A673 (cell line): Measurements from ENCODE around the gene NYNRIN. TPM values are rescaled to one million over a fixed set of nuclear protein-coding genes. Genes with fewer than 3 reads are reported as not detected.
"Not testable (repeated sequence)": the region's sequence is repeated elsewhere in the genome, so short reads cannot be mapped to it uniquely, and the experiment has no call there.

ENCODE experiments used
- BruUV-seq: library from RNA; stranded (reverse); fragments of 400-500 nt; replicated peaks from 2 replicates; lab custom pipeline; 2021; lab: Mats Ljungman, UMichigan
- CTCF ChIA-PET: fragments of 300-600 bp; sonication (Branson Sonifier 250); formaldehyde crosslinking; loops from one replicate; lab custom pipeline; 2022; ENCODE audit warnings: antibody characterized with exemption; lab: Charles Lee
- POLR2A ChIA-PET: fragments of 300-600 bp; sonication (Branson Sonifier 250); formaldehyde crosslinking; loops from one replicate; lab custom pipeline; 2022; ENCODE audit warnings: antibody characterized with exemption; ENCODE audit not compliant: low non-redundant PET; lab: Charles Lee
- DNase-seq: peaks from one replicate; pipeline ENCODE4 v3.0.0-alpha.2; 2015; ENCODE audit warnings: low spot score
- H3K27ac ChIP-seq: fragments of 200-600 bp; sonication (generic); 2 replicates; pipeline ENCODE4 v1.5.1; 2016; ENCODE audit warnings: mixed run types, low read depth, mild to moderate bottlenecking, mixed read lengths, antibody characterized with exemption, low read length; ENCODE audit not compliant: poor library complexity, severe bottlenecking
- H3K27me3 ChIP-seq: fragments of 200-600 bp; sonication (generic); replicated peaks from 2 replicates; pipeline ENCODE4 v1.6.1; 2017; ENCODE audit warnings: mixed run types, low read depth, mild to moderate bottlenecking, mixed read lengths, antibody characterized with exemption, low read length; ENCODE audit not compliant: insufficient read depth, poor library complexity
- H3K36me3 ChIP-seq: fragments of 200-600 bp; sonication (generic); 2 replicates; pipeline ENCODE4 v1.6.1; 2016; ENCODE audit warnings: mixed run types, mild to moderate bottlenecking, mixed read lengths, antibody characterized with exemption, low read length; ENCODE audit not compliant: insufficient read depth, poor library complexity, severe bottlenecking
- H3K4me1 ChIP-seq: fragments of 200-600 bp; sonication (generic); 2 replicates; pipeline ENCODE4 v1.6.1; 2017; ENCODE audit warnings: mixed run types, mild to moderate bottlenecking, mixed read lengths, antibody characterized with exemption, low read length; ENCODE audit not compliant: insufficient read depth, poor library complexity, severe bottlenecking
- H3K4me3 ChIP-seq: fragments of 200-600 bp; sonication (generic); 2 replicates; pipeline ENCODE4 v1.5.1; 2016; ENCODE audit warnings: low read depth, mixed run types, mild to moderate bottlenecking, mixed read lengths, low read length; ENCODE audit not compliant: poor library complexity, severe bottlenecking
- H3K9me3 ChIP-seq: fragments of 200-600 bp; sonication (generic); 2 replicates; pipeline ENCODE4 v1.6.1; 2016; ENCODE audit warnings: mixed run types, low read depth, mild to moderate bottlenecking, mixed read lengths, antibody characterized with exemption, low read length; ENCODE audit not compliant: poor library complexity, severe bottlenecking
- EZH2 ChIP-seq: fragments of 200-600 bp; sonication (generic); IDR thresholded peaks from 2 replicates; pipeline ENCODE4 v1.6.1; 2017; ENCODE audit warnings: borderline replicate concordance, low read depth, mild to moderate bottlenecking, mixed read lengths, antibody characterized with exemption, low read length; ENCODE audit not compliant: poor library complexity, severe bottlenecking
- intact Hi-C: fragments of 100-400 bp; cut with micrococcal nuclease; formaldehyde crosslinking; loops from one replicate; pipeline ENCODE4 v1.10.0; 2022; ENCODE audit not compliant: unreplicated experiment
- total RNA-seq: library from RNA; stranded (reverse); gene quantifications from 2 replicates; pipeline ENCODE4 v1.2.3, GENCODE V29; 2021
- TF ChIP-seq, protein P1 (sequence below): fragments of 300-800, 200-600 bp; sonication (generic); conservative IDR thresholded peaks from 2 replicates; pipeline ENCODE4 v1.5.1; 2017; ENCODE audit warnings: low read depth, mild to moderate bottlenecking, antibody characterized with exemption, low read length, moderate library complexity, mixed read lengths

NYNRIN gene
- total RNA-seq, 1 experiment from 2014 or later = 8.6 TPM

DNA sequence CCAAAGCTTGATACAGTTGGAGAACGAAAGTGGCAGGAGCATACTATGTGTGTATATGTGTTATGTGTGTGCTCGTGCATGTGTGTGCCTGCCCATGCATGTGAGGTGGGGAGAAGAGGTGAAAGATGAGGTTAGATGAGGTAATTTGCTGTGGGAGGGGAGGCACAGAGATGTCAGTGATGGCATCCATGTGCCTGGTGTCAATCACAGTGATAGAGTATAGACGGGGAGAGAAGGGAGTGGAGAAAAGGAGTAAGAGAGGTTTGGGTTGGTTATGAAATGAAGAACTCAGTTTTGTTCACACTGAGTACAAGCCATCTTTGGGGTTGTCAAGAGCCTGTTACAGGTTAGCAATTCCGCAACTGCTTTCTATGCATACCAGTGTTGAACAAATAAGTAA is 14.6 kb upstream of the NYNRIN start:
- no TSS peak for BruUV-seq
- no peak for TF ChIP-seq EZH2
- TF ChIP-seq, protein P1, sequence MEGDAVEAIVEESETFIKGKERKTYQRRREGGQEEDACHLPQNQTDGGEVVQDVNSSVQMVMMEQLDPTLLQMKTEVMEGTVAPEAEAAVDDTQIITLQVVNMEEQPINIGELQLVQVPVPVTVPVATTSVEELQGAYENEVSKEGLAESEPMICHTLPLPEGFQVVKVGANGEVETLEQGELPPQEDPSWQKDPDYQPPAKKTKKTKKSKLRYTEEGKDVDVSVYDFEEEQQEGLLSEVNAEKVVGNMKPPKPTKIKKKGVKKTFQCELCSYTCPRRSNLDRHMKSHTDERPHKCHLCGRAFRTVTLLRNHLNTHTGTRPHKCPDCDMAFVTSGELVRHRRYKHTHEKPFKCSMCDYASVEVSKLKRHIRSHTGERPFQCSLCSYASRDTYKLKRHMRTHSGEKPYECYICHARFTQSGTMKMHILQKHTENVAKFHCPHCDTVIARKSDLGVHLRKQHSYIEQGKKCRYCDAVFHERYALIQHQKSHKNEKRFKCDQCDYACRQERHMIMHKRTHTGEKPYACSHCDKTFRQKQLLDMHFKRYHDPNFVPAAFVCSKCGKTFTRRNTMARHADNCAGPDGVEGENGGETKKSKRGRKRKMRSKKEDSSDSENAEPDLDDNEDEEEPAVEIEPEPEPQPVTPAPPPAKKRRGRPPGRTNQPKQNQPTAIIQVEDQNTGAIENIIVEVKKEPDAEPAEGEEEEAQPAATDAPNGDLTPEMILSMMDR = no peak
- no peak for DNase-seq
- POLR2A ChIA-PET = no interaction called here
- CTCF ChIA-PET = no interaction called here
- Histone ChIP-seq H3K4me1 (no peaks in the 10 kb centered on the region), H3K27ac (no peak overlapping the region), H3K9me3 (no peaks in the 10 kb centered on the region), H3K4me3 (no peak overlapping the region), H3K36me3 (no peaks in the 10 kb centered on the region), H3K27me3 (no peaks in the 10 kb centered on the region)
- intact Hi-C loops = no loop called here

DNA sequence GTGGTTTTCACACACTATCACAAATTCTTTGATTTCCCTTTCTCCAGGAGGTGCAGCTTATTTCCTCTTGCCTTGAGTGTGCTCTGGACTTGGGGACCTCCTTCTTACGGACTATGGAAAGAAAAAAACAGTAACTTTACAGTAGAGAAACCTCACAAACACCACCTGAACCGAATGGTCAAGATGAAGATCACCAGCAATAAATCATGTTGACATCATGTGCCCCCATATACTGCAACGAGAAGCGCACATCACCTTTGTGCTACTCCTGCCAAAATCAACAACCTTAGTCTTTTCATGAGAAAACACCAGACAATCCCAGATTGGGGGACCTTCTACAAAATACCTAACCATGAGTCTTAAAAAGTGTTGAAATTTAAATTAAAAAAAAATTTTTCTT is 13.3 kb upstream of the NYNRIN start:
- Histone ChIP-seq H3K27ac (no peak overlapping the region), H3K36me3 (no peaks in the 10 kb centered on the region), H3K27me3 (no peaks in the 10 kb centered on the region), H3K4me1 (no peaks in the 10 kb centered on the region), H3K4me3 (no peak overlapping the region), H3K9me3 (no peaks in the 10 kb centered on the region)
- ChIA-PET CTCF (no interaction called here), POLR2A (no interaction called here)
- BruUV-seq = no TSS peak
- no peak for DNase-seq
- no peak for TF ChIP-seq EZH2
- TF ChIP-seq, protein P1 = no peak
- intact Hi-C loops = no loop called here

DNA sequence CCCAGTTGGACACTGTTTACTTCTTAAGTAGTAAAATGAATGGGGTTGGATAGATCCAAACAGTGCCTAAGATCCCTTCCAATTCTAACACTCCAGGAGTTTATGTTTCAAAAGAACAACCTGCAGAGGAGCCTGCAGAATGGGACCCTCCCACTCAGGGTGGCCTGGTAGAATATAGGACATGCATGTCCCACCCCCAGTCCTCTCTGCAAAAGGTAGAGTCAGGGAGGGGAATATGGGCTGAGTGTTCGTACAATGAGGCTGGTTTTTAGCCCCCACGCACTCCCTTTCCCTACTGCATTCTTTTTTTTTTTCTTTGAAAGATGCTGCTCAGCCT is 11.8 kb upstream of the NYNRIN start:
- H3K4me1 ChIP-seq = no peaks in the 10 kb centered on the region
- CTCF ChIA-PET = no interaction called here
- no peak for TF ChIP-seq EZH2
- TF ChIP-seq, protein P1 = no peak
- no peak overlapping the region for H3K27ac ChIP-seq
- H3K4me3 ChIP-seq = no peak overlapping the region
- no TSS peak for BruUV-seq
- H3K36me3 ChIP-seq = no peaks in the 10 kb centered on the region
- no peaks in the 10 kb centered on the region for H3K9me3 ChIP-seq
- no peaks in the 10 kb centered on the region for H3K27me3 ChIP-seq
- DNase-seq = no peak
- POLR2A ChIA-PET = no interaction called here
- intact Hi-C loops = no loop called here

DNA sequence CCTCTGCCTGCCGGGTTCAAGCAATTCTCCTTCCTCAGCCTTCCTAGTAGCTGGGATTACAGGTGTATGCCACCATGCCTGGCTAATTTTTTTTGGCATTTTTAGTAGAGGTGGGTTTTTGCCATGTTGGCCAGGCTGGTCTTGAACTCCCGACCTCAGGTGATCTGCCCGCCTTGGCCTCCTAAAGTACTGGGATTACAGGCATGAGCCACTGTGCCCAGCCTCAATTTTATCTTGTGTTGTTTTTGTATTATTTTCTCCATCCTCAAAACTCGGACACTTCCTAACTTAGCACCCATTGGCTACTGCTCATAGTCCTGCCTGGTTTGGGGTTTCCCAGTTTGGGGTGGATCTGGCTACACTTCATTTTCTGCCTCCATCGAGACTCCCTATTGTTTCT is 11.2 kb upstream of the NYNRIN start:
- ChIA-PET CTCF (interaction anchor here (1.0 kb wide), 1 partner anchor 79 kb away, joined by 4 read pairs; no protein-coding TSS in a partner anchor), POLR2A (interaction anchor here (0.6 kb wide), 1 partner anchor 50 kb away, joined by 3 read pairs; no protein-coding TSS in a partner anchor)
- H3K36me3 ChIP-seq, H3K9me3 ChIP-seq, H3K4me3 ChIP-seq, DNase-seq, H3K4me1 ChIP-seq, intact Hi-C loops, BruUV-seq, H3K27me3 ChIP-seq, H3K27ac ChIP-seq: not testable (repeated sequence)
